OCI-M2 (cell line): ENCODE data around the gene GFI1B.
"Not testable (repeated sequence)": the region's sequence is repeated elsewhere in the genome, so short reads cannot be mapped to it uniquely, and the experiment has no call there.

Experiments
- DNase-seq: peaks from one replicate; lab custom pipeline; 2025; ENCODE audit not compliant: unreplicated experiment; lab: John Stamatoyannopoulos, UW

GFI1B gene

DNA sequence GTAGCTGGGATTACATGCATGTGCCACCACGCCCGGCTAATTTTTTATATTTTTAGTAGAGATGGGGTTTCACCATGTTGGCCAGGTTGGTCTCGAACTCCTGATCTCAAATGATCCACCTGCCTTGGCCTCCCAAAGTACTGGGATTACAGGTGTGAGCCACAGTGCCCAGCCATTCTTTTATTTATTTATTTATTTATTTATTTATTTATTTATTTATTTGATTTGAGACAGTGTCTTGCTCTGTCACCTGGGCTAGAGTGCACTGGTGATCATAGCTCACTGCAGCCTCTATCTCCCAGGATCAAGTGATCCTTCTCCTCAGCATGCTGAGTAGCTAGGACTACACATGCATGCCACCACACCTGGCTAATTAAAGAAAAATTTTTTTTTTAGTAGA is 10.6 kb upstream of the GFI1B start:
- DNase-seq: not testable (repeated sequence)

DNA sequence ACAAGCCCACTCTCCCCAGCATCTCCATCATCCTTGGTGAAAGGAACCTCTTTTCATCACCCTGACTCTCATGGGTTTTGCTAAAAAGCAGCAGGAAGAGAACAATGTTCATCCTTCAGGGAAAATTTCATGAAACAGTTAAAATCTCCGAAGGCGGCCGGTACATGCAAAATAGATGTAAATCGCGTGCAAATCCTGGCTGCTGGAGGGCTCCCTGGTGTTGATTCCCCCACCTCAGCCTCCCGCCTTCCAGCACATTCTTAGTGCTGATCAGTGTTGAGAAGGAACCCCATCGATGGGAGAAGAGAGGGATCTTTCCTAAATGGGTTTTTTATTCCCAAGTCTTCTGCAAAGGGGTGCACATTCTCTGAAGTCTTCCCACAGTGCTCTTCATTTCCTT is 8.7 kb upstream of the GFI1B start:
- no peak for DNase-seq

DNA sequence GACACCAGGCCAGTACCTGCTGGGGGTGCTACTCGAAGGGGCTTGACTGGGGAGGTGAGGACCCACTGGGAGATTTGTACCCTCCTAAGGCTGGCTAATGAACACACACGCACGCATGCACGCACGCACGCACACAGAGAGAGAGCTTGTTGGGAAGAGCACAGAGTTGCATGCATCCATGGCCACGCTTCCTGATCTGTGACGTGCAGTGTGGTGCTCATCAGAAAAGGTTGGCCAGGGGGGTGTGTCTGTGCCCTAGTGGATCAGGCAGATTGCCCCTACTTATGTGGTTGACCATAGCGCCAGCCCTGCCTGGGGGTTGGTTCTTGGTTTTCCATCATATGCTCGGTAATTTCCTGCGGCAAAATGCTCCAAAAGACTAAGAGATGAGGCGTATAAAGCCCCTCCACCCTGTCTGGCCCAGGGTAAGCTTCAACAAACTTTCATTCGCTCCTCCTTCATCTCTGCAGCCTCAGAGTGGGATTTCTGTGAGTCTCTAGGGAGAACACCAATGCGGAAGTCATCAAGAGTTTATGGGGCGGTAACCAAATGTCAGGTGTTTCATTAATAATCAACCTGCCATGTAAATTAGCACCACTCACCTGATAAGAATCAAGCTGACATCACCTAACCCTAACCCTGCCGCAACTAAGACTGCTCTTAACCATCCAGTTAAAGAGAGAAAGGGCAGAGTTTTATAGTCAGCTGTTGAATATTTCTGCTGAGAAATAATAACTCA is 8.0 kb upstream of the GFI1B start:
- DNase-seq: no peak

DNA sequence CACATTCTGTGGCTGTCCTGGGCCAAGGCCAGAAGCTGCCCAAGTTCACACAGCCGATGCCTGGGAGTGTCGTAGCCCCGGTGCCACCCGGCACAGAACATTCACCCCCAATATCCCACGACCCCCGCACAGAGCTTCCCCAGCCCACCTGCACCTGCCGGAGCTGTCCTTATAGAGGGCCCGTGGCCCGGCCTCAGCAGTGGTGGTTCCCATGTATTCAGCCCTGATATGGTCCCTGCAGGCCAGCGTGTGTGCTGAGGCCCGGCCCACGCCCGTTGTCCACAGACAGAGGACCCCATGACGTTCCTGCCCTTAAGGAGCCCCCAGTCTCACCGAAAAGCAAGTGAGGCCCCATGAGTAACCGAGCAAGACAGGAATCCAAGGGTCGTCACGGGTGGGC is 5.3 kb upstream of the GFI1B start:
- no peak for DNase-seq

DNA sequence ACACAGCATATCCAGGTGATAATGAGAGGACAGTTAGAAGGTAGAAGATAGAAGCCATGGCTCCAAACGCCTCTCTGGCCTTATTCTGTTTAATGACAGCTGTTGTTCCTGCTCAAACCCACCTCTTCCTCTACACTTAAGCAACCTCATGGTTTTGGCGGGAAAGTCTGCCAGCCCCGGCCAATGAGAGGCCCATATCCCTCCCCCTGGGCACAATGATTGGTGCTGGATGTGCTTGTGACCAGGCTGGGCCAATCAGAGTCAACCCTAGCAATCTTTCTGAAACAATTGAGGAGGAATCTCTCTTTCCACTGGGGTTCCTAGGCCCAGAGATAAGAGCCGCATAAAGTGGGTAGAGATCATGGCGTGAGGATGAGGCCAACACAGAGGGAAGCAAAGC is 4.8 kb upstream of the GFI1B start:
- DNase-seq: no peak

DNA sequence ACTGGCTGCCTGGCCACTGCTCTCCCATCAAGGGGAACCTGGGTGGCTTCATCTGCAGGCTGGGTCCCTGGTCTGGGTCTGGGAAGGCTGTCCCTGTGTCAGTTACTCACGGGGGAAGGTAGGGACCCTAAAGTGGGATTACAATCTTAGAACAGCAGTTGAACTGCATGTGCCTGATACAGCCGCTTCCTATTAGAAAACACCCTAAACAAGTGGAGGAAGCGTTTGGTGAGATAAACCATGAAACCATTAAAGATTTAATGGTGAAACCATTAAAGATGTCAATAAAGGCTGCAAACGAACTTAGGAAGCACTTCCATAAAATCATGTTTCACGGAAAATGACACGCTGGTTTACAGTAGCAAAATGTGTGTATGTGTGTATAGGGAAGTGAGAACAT is 2.5 kb upstream of the GFI1B start:
- DNase-seq: no peak

DNA sequence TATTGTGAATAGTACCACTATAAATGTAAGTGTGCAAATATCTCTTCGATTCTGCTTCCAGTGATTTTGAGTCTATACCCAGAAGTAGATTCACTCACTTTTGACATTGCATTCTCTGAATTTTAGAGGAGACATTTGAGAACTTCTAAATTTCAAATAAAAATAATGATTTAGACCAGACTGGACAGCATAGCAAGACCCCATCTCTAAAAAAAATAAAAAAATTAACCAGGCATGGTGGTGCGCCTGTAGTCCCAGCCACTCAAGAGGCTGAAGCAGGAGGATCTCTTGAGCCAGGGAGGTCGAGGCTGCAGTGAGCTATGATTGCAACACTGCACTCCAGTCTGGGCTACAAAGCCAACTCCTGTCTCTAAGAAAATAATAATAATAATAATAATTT is 1.9 kb upstream of the GFI1B start:
- DNase-seq: no peak

DNA sequence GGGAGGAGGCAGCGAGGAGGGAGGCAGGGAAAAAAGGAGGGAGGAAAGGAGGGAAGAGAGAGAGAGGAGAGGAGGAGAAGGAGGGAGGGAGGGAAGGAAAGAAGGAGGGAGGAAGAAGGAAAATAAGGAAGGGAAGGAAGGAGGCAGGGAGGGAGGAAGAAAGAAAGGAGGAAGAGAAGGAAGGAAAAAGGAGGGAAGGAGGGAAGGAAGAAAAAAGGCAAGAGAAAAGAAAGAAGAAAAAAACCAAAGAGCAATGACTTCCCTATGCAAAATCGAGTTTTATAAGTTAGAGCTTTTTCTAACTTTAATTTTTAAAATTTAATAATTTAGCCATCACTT is 413 bp upstream of the GFI1B start:
- DNase-seq: no peak

DNA sequence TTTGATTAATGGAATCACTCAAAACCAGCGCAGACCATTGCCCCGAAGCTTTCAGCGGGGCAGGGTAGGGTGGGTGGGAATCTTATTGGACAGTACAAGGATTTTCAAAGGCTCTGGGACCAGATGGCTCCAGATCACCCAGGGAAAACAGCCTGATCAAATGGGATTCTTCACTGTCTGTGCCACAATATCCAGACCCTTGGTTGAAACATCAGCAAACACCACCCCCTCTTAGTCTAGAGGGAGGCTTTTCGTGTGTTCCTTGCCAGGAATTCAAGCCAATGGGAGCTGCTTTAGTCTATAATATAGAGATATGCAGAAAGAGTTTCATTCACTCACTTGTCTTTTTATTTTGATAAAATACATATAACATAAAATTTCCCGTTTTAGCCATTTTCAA is 1.7 kb downstream of the GFI1B start:
- no peak for DNase-seq

DNA sequence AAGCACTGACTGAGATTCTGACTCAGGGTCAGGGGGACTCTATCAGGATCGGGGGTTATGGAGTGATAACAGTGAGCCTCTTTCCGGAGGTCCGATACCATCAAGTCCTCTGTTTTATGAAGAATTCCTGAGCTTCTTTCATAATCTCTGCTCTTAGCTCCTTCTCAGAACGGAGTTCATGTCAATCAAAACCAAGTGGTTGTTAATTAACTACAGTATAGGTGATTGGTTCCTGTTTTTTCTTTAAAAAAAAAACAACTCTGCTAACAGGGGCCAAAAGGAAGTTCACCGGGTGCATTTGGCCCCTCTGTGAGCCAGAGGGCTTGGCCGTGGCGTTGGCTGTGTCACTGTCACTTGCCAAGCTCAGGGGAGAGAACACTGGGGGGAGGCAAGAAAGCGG is 4.0 kb downstream of the GFI1B start:
- no peak for DNase-seq

DNA sequence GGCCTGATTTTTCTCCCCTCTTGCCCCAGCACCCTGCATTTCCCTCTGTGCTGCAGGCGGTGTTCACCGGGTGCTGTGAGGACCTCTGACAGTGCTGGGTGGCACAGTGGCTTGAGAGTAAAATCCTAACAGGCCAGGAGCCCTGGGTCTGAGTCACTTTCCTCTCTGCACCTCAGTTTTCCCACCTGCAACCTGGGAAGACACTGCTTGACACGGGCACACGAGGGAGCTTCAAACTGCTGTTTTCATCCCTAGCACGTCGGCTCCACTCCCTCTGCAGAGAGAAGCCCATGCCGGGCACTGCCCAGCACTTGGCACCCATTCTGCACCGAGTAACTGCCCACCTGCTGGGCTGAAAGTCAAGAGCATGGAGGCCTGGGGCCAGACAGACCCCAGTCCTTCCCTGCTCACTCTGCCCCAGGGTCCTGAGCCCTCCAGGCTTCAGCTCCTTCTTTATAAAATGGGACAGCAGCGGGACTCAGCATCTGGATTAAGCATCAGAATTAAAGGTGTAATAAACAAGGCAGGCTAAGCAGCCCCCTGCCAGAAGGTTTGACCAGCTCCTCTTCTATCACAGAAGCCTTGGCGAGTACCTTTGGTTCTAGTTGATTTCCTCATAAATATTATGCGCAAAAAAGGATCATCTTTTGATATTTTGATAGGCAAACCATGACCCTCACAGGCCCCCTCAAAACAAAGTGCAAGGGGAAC is 5.2 kb downstream of the GFI1B start:
- DNase-seq: no peak

DNA sequence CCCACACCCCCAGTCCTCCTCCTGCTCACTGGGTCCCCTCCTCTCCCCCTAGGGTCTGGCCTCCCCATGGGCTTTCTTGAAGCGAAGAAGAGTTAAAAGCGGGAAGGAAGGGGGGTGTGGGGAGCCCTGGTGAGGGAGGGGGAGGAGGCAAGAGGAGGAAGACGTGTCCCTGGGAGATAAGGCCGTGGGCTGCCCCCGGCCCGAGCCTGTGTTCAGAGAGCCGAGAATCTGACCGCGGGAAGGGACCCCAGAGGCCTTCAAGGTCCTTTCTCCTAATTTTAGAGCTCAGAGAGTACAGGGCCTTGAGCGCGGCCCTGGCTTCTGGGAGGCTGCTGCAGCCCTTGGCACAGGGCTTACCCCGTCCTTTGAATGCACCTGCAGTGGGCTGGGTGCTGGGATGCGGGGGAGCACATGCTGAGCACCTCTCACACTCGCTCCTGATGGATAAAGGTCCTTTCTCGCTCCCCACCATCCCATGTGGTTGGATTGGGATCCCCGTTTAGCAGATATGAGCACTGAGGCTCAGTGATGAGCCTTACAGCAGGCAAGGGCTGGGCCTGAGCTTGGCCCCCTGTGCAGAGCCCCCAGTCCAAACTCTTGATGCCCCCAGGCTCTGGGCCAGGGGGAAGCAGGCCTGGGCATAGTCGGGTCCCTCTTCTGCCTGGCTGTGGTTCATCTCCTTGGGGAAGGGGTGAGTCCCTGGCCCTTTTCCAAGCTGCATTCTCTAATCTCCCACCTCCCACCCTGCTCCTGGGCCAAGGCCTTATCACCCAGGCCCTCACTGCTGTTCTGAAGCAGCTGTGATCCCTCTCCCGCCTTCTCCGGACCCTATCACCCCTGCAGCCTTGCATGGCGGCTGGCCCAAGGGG is 5.9 kb downstream of the GFI1B start:
- DNase-seq: peak; percentile 45

DNA sequence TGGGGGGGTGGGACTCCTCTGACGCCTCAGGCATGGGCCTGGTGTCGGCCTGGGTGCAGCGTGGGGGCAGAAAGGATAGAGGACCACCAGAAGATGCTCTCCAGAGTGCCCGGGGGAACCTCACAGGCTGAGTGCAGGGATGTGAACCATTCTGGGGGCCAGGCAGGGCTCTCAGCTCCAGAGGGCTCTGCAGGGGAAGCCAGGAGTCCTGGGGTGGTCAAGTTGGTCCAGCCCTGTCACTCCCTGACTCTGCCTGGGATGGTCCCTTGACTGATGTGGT is 6.5 kb downstream of the GFI1B start:
- DNase-seq: no peak

DNA sequence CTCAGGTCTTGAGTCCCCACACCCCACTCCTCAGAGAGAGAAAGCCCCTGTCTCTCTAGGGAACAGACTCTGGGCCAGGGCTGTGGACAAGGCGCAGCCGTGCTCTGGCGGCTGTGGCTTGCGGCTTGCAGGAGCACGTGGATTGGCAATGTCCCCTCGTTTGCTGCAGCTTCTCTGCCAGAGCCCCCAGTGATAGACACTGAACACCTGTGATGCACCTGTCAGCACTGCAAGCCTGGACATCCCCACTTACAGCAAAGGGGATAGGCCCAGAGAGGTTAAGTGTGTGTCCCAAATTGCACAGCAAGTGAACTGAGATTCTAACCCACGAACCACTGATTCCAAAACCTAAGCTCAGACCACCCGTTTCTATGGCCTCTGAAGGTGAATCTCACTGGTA is 7.0 kb downstream of the GFI1B start:
- DNase-seq: no peak

DNA sequence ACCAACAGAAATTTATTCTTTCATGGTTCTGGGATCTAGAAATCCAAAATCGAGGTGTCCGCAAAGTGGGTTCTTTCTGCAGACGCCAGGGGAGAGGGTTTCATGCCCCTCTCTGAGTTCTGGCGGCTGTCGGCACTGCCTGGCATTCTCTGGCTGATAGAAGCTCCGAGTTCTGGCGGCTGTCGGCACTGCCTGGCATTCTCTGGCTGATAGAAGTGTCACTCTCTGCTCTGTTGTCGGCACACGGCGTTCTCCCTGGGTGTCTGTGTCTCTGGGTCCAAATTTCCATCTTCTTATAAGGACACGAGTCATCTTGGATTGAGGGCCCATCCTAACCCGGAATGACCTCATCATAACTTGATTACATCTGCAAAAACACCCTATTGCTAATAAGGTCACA is 7.6 kb downstream of the GFI1B start:
- no peak for DNase-seq

DNA sequence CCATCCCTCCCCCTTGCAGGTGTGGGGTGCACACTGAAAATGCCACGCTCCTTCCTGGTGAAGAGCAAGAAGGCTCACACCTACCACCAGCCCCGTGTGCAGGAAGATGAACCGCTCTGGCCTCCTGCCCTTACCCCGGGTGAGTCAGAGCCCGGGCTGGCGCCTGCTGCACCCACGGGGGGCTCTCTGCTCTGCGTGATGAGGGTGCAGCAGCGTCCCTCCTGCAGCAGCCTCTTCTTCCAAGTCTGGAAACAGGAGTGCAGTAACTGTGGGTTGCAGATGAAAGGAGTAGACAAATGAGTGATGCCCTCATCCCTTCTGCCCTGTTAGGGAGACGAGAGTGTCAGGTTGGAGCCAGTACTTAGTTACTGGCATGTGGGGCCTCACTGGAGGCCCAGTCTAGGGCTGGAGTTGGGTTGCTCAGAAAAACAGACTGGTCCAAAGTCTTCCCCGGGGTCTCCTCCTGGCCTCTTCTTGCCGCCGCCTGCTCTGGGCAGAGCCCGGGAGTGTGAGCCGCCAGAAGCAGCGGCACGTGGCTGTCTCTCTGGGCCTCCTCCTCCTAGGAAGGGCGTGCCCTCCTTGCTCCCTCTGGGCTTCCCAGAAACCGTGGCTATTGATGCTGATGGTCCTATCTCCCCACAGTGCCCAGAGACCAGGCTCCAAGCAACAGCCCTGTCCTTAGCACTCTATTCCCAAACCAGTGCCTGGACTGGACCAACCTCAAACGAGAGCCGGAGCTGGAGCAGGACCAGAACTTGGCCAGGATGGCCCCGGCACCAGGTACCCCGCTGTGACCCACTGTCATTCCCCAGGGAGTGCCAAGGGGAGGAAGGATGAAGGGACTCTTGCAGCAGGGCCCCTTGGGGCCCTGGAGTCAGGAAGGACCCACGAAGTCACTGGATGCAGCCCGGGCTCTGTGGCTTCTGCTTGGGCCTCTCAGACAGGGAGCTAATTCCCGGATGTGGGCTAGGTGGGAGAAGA is 8.4 kb downstream of the GFI1B start:
- no peak for DNase-seq

DNA sequence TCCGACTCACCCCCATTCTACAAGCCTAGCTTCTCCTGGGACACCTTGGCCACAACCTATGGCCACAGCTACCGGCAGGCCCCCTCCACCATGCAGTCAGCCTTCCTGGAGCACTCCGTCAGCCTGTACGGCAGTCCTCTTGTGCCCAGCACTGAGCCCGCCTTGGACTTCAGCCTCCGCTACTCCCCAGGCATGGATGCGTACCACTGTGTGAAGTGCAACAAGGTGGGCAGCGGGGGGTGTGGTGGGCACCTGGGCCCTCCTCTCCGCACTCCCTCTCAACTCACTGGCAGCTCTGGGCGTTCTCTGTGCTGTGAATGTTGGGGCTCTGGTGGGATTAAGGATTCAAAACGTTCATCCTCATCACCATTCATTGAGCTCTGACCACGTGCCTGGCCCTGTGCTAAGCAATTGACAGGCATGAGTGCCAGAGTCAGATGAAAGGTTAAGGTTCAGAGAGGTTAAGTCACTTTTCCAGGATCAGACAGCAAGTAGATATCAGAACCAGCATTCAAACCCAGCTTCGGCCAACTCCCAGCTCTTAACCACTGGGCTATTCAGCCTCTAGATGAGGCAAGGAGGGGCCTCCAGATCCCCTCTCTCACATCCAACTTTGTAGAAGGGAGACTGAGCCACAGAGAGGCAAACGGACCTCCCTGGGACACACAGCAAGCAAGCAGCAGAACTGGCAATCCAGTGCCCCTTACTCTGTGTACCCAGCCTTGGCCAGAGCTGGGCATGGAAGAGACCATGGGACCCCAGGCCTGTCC is 9.9 kb downstream of the GFI1B start:
- DNase-seq: no peak

DNA sequence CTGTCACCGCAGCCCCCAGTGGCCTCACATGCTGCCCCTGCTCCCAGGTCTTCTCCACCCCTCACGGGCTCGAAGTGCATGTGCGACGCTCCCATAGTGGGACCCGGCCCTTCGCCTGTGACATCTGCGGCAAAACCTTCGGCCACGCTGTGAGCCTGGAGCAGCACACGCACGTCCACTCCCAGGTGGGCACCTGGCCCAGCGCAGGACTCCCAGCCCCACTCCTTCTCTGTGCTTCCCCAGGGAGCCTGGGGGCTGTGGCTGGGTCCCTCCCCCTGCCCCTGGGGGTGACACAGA is 10.5 kb downstream of the GFI1B start:
- DNase-seq: no peak

DNA sequence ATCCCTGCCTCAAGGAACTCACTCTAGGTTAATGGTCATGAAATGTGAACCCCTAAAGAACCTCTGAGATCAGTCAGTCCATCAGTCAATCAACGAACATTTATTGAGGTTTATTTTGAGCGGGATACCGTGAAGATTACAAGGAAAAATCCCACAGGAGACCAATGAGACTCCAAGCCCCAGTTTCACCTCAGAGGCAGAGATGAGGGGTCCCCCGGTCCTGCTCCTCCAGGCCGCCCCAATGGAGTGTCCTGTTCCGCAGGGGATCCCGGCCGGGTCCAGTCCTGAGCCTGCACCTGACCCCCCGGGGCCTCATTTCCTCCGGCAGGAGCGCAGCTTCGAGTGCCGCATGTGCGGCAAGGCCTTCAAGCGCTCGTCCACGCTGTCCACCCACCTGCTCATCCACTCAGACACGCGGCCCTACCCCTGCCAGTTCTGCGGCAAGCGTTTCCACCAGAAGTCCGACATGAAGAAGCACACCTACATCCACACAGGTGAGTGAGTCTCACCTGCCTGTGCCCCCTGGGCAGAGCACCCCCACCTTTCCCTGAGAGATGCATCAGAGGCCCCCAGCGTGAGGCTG is 11.0 kb downstream of the GFI1B start:
- DNase-seq: no peak

DNA sequence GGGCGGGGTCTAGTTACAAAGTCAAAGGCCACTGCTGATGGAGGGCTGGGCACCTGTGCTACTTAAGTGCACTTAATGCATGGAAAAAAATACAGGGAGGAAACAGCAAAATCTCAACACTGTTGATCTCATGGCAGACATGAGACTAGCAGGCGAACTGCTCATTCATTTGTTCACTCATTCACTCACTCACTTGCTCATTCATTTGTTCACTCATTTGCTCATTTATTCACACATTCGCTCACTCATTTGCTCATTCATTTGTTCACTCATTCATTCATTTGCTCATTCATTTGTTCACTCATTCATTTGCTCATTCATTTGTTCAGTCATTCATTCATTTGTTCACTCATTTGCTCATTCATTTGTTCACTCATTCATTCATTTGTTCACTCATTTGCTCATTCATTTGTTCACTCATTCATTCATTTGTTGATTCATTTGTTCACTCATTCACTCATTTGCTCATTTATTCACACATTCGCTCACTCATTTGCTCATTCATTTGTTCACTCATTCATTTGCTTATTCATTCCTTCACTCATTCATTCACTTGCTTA is 11.6 kb downstream of the GFI1B start:
- DNase-seq: not testable (repeated sequence)
